ENCODE results near the gene STXBP5L.
"Not testable (repeated sequence)": the region's sequence is repeated elsewhere in the genome, so short reads cannot be mapped to it uniquely, and the experiment has no call there.

STXBP5L gene

GRCh38 chr3:121395967-121396366 is 488.0 kb downstream of the STXBP5L start:
- not testable (repeated sequence) for H3K9me3 ChIP-seq (replicated peaks; ENCODE audit: insufficient read depth, low read length); H3K79me2 ChIP-seq (ENCODE audit: low read length); H3K4me1 ChIP-seq (ENCODE audit: low read length); H3K36me3 ChIP-seq (replicated peaks; ENCODE audit: insufficient read depth, low read length); DNase-seq; H3K4me2 ChIP-seq (ENCODE audit: low read depth, low read length); H2AFZ ChIP-seq (ENCODE audit: low read length); H3K4me3 ChIP-seq (ENCODE audit: low read length); H4K20me1 ChIP-seq (ENCODE audit: insufficient read depth, low read length); H3K27ac ChIP-seq (ENCODE audit: low read length); H3F3A ChIP-seq (ENCODE audit: insufficient read depth, low read length); H3K9me2 ChIP-seq (replicated peaks; ENCODE audit: insufficient read depth, low read length); H3K27me3 ChIP-seq (replicated peaks; ENCODE audit: insufficient read depth, low read length); H3K9ac ChIP-seq (ENCODE audit: low read length)

- H3K9ac ChIP-seq (ENCODE audit: low read length); H3K4me3 ChIP-seq (ENCODE audit: low read length); H4K20me1 ChIP-seq (ENCODE audit: insufficient read depth, low read length); H3K4me1 ChIP-seq (ENCODE audit: low read length); H3K27ac ChIP-seq (ENCODE audit: low read length); H3K36me3 ChIP-seq (replicated peaks; ENCODE audit: insufficient read depth, low read length); H3K9me2 ChIP-seq (replicated peaks; ENCODE audit: insufficient read depth, low read length); H3K9me3 ChIP-seq (replicated peaks; ENCODE audit: insufficient read depth, low read length); H3F3A ChIP-seq (ENCODE audit: insufficient read depth, low read length); H3K27me3 ChIP-seq (replicated peaks; ENCODE audit: insufficient read depth, low read length); DNase-seq; H2AFZ ChIP-seq (ENCODE audit: low read length); H3K79me2 ChIP-seq (ENCODE audit: low read length); H3K4me2 ChIP-seq (ENCODE audit: low read depth, low read length): not testable (repeated sequence)
Observed at GRCh38 chr3:121398051-121398450, 490.0 kb downstream of the STXBP5L start.

- Histone ChIP-seq H3K79me2 (ENCODE audit: low read length) (no peaks in the 10 kb centered on the region), H3K36me3 (replicated peaks; ENCODE audit: insufficient read depth, low read length) (no peaks in the 10 kb centered on the region), H3K27me3 (replicated peaks; ENCODE audit: insufficient read depth, low read length) (no peaks in the 10 kb centered on the region), H3F3A (ENCODE audit: insufficient read depth, low read length) (no peaks in the 10 kb centered on the region), H3K9ac (ENCODE audit: low read length) (no peak overlapping the region), H4K20me1 (ENCODE audit: insufficient read depth, low read length) (no peaks in the 10 kb centered on the region), H3K9me2 (replicated peaks; ENCODE audit: insufficient read depth, low read length) (no peaks in the 10 kb centered on the region), H3K27ac (ENCODE audit: low read length) (no peak overlapping the region), H3K9me3 (replicated peaks; ENCODE audit: insufficient read depth, low read length) (no peaks in the 10 kb centered on the region), H3K4me1 (ENCODE audit: low read length) (no peaks in the 10 kb centered on the region), H3K4me2 (ENCODE audit: low read depth, low read length) (no peak overlapping the region), H2AFZ (ENCODE audit: low read length) (no peak overlapping the region), H3K4me3 (ENCODE audit: low read length) (no peak overlapping the region)
- TF ChIP-seq CTCF (IDR thresholded peaks at IDR 0.05; ENCODE audit: low read length) (no peak), EZH2phosphoT487 (IDR thresholded peaks at IDR 0.05; ENCODE audit: low read length) (no peak), EZH2 (optimal IDR thresholded peaks at IDR 0.05; ENCODE audit: low read depth, low read length) (no peak)
- DNase-seq, result no peak
Observed at GRCh38 chr3:121399820-121400219, 491.8 kb downstream of the STXBP5L start.

- Histone ChIP-seq H3K4me1 (ENCODE audit: low read length) (no peaks in the 10 kb centered on the region), H3K27me3 (replicated peaks; ENCODE audit: insufficient read depth, low read length) (no peaks in the 10 kb centered on the region), H2AFZ (ENCODE audit: low read length) (no peak overlapping the region), H3K4me2 (ENCODE audit: low read depth, low read length) (no peak overlapping the region), H3K79me2 (ENCODE audit: low read length) (no peaks in the 10 kb centered on the region), H3K36me3 (replicated peaks; ENCODE audit: insufficient read depth, low read length) (no peaks in the 10 kb centered on the region), H3K9me2 (replicated peaks; ENCODE audit: insufficient read depth, low read length) (no peaks in the 10 kb centered on the region), H4K20me1 (ENCODE audit: insufficient read depth, low read length) (no peaks in the 10 kb centered on the region), H3K27ac (ENCODE audit: low read length) (no peak overlapping the region), H3K9ac (ENCODE audit: low read length) (no peak overlapping the region), H3F3A (ENCODE audit: insufficient read depth, low read length) (no peaks in the 10 kb centered on the region), H3K9me3 (replicated peaks; ENCODE audit: insufficient read depth, low read length) (no peaks in the 10 kb centered on the region), H3K4me3 (ENCODE audit: low read length) (no peak overlapping the region)
- no peak for DNase-seq
- TF ChIP-seq EZH2 (optimal IDR thresholded peaks at IDR 0.05; ENCODE audit: low read depth, low read length) (no peak), EZH2phosphoT487 (IDR thresholded peaks at IDR 0.05; ENCODE audit: low read length) (no peak), CTCF (IDR thresholded peaks at IDR 0.05; ENCODE audit: low read length) (no peak)
Observed at GRCh38 chr3:121405631-121406030, 497.6 kb downstream of the STXBP5L start.

Data from MM.1S (cell line).